H1 (cell line): Measurements from ENCODE around the gene PLCB3. TPM values are rescaled to one million over a fixed set of nuclear protein-coding genes. Genes with fewer than 3 reads are reported as not detected.

ENCODE experiments used
- TAF1 ChIP-seq: IDR thresholded peaks from 2 replicates; pipeline ENCODE4 v1.6.1; 2011; ENCODE audit warnings: mild to moderate bottlenecking, low read depth, low read length
- polyA plus RNA-seq, 7 experiments: library from polyadenylated mRNA; depleted of rRNA in 3 of 7; stranded (reverse) in 5 of 7; unstranded in 2 of 7; fragments of >200 nt in 5 of 7; fragments of 200-250 nt in 2 of 7; gene quantifications; 1 replicate in 5 of 7; 2 replicates in 1 of 7; 4 replicates in 1 of 7; pipeline versions ENCODE4 v1.2.1 to v1.2.3, GENCODE V29; 2011 to 2013; ENCODE audit warnings: missing spikeins in 2 of 7, mixed read lengths in 2 of 7
- total RNA-seq: library from RNA; stranded (reverse); fragmentation: NEBNext Ultra II Directional; extraction: Animal tissue kit (Norgen Biotek cat#: 25700); gene quantifications from 2 replicates; pipeline ENCODE4 v1.2.1, GENCODE V29; 2021
- TF ChIP-seq, protein P1 (sequence below): fragments of 300-600 bp; sonication (generic); IDR thresholded peaks from 2 replicates; pipeline ENCODE4 v1.7.1; 2012; ENCODE audit warnings: low read length, moderate library complexity, mild to moderate bottlenecking, inconsistent platforms; ENCODE audit not compliant: insufficient replicate concordance

Gene PLCB3
- total and polyA plus RNA-seq, 2 of the 8 experiments (the other 6 are each of a cell fraction or from before 2014, with no cell fraction given): 47.2 to 104 TPM

DNA sequence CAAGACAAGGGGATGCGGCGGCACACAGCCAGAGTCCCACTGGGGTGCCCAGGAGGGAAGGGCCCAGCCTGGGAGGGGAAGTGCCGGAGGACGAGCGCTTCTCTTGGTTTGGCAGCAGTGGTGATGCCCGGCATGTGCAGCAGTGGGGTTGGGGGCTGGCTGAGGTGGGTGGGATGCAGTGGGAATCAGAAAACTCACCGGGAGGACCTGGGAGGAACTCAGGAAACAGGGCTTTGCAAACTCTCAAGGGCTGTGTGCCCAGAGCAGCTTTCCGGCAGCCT, 41.8 kb upstream of the PLCB3 start (continued):
- TF ChIP-seq, protein P1, sequence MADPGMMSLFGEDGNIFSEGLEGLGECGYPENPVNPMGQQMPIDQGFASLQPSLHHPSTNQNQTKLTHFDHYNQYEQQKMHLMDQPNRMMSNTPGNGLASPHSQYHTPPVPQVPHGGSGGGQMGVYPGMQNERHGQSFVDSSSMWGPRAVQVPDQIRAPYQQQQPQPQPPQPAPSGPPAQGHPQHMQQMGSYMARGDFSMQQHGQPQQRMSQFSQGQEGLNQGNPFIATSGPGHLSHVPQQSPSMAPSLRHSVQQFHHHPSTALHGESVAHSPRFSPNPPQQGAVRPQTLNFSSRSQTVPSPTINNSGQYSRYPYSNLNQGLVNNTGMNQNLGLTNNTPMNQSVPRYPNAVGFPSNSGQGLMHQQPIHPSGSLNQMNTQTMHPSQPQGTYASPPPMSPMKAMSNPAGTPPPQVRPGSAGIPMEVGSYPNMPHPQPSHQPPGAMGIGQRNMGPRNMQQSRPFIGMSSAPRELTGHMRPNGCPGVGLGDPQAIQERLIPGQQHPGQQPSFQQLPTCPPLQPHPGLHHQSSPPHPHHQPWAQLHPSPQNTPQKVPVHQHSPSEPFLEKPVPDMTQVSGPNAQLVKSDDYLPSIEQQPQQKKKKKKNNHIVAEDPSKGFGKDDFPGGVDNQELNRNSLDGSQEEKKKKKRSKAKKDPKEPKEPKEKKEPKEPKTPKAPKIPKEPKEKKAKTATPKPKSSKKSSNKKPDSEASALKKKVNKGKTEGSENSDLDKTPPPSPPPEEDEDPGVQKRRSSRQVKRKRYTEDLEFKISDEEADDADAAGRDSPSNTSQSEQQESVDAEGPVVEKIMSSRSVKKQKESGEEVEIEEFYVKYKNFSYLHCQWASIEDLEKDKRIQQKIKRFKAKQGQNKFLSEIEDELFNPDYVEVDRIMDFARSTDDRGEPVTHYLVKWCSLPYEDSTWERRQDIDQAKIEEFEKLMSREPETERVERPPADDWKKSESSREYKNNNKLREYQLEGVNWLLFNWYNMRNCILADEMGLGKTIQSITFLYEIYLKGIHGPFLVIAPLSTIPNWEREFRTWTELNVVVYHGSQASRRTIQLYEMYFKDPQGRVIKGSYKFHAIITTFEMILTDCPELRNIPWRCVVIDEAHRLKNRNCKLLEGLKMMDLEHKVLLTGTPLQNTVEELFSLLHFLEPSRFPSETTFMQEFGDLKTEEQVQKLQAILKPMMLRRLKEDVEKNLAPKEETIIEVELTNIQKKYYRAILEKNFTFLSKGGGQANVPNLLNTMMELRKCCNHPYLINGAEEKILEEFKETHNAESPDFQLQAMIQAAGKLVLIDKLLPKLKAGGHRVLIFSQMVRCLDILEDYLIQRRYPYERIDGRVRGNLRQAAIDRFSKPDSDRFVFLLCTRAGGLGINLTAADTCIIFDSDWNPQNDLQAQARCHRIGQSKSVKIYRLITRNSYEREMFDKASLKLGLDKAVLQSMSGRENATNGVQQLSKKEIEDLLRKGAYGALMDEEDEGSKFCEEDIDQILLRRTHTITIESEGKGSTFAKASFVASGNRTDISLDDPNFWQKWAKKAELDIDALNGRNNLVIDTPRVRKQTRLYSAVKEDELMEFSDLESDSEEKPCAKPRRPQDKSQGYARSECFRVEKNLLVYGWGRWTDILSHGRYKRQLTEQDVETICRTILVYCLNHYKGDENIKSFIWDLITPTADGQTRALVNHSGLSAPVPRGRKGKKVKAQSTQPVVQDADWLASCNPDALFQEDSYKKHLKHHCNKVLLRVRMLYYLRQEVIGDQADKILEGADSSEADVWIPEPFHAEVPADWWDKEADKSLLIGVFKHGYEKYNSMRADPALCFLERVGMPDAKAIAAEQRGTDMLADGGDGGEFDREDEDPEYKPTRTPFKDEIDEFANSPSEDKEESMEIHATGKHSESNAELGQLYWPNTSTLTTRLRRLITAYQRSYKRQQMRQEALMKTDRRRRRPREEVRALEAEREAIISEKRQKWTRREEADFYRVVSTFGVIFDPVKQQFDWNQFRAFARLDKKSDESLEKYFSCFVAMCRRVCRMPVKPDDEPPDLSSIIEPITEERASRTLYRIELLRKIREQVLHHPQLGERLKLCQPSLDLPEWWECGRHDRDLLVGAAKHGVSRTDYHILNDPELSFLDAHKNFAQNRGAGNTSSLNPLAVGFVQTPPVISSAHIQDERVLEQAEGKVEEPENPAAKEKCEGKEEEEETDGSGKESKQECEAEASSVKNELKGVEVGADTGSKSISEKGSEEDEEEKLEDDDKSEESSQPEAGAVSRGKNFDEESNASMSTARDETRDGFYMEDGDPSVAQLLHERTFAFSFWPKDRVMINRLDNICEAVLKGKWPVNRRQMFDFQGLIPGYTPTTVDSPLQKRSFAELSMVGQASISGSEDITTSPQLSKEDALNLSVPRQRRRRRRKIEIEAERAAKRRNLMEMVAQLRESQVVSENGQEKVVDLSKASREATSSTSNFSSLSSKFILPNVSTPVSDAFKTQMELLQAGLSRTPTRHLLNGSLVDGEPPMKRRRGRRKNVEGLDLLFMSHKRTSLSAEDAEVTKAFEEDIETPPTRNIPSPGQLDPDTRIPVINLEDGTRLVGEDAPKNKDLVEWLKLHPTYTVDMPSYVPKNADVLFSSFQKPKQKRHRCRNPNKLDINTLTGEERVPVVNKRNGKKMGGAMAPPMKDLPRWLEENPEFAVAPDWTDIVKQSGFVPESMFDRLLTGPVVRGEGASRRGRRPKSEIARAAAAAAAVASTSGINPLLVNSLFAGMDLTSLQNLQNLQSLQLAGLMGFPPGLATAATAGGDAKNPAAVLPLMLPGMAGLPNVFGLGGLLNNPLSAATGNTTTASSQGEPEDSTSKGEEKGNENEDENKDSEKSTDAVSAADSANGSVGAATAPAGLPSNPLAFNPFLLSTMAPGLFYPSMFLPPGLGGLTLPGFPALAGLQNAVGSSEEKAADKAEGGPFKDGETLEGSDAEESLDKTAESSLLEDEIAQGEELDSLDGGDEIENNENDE: no peak
- TF ChIP-seq TAF1: no peak
